Small intestine (tissue), 7 donors: ENCODE results near the gene KRT7. TPM values are rescaled to one million over a fixed set of nuclear protein-coding genes. Genes with fewer than 3 reads are reported as not detected.

Experiments used
- DNase-seq, 2 donors: peaks; one replicate each; pipeline versions ENCODE4 v3.0.0 to v3.0.0-alpha.2; 2013
- FAIRE-seq: peaks from 2 replicates; lab custom pipeline; 2012; peaks lifted over from hg19 to GRCh38; lab: Jason Lieb, UNC
- H3K27ac ChIP-seq, 3 donors: one replicate each; pipeline ENCODE4 v1.5.1; 2013; ENCODE audit warnings: low read length in 2 of 3, mild to moderate bottlenecking in 2 of 3, control low read depth in 1 of 3, inconsistent platforms in 1 of 3, low read depth in 1 of 3, moderate library complexity in 1 of 3
- H3K27me3 ChIP-seq, 3 donors: one replicate each; pipeline ENCODE4 v1.6.1; 2013; ENCODE audit warnings: low read length in 3 of 3, inconsistent platforms in 1 of 3; ENCODE audit not compliant: control insufficient read depth in 3 of 3, insufficient read depth in 3 of 3
- H3K36me3 ChIP-seq, 3 donors: one replicate each; pipeline ENCODE4 v1.6.1; 2013; ENCODE audit warnings: low read length in 3 of 3, inconsistent platforms in 1 of 3, low read depth in 1 of 3, mild to moderate bottlenecking in 1 of 3, moderate library complexity in 1 of 3; ENCODE audit not compliant: control insufficient read depth in 3 of 3, insufficient read depth in 2 of 3
- H3K4me1 ChIP-seq, 3 donors: one replicate each; pipeline ENCODE4 v1.6.1; 2013; ENCODE audit warnings: low read length in 2 of 3, inconsistent platforms in 1 of 3, low read depth in 1 of 3, mild to moderate bottlenecking in 1 of 3, moderate library complexity in 1 of 3; ENCODE audit not compliant: control insufficient read depth in 3 of 3, insufficient read depth in 2 of 3
- H3K4me3 ChIP-seq, 3 donors: one replicate each; pipeline ENCODE4 v1.5.1; 2013; ENCODE audit warnings: low read length in 3 of 3, control low read depth in 1 of 3, inconsistent platforms in 1 of 3, low read depth in 1 of 3, mild to moderate bottlenecking in 1 of 3, moderate library complexity in 1 of 3
- H3K9me3 ChIP-seq, 2 donors: one replicate each; pipeline ENCODE4 v1.6.1; 2013; ENCODE audit warnings: low read depth in 1 of 2, low read length in 1 of 2; ENCODE audit not compliant: control insufficient read depth in 2 of 2, insufficient read depth in 1 of 2
- WGBS, 3 donors: extraction: QIAGEN DNeasy Blood & Tissue Kit; methylation state at CpG; one replicate each; pipeline ENCODE4 v1.1.7; 2013; 5-methylcytosine and 5-hydroxymethylcytosine counted together
- polyA plus RNA-seq, 4 donors: library from polyadenylated mRNA; stranded (reverse) in 3 of 4; unstranded in 1 of 4; fragments of 200-250 nt in 3 of 4; fragments of 120-200 nt in 1 of 4; gene quantifications; one replicate each; pipeline versions ENCODE4 v1.2.1 to v1.2.3, GENCODE V29; 2013
- donor health status: healthy with polysubstance abuse.
- donor health status: control.
- donor health status: control.
- donor health status: Bipolar disorder and iron deficiency.
- donor health status: healthy.

KRT7 gene
- polyA plus RNA-seq, 4 donors: 2.2 to 10.1 (median 3.2) TPM

DNA sequence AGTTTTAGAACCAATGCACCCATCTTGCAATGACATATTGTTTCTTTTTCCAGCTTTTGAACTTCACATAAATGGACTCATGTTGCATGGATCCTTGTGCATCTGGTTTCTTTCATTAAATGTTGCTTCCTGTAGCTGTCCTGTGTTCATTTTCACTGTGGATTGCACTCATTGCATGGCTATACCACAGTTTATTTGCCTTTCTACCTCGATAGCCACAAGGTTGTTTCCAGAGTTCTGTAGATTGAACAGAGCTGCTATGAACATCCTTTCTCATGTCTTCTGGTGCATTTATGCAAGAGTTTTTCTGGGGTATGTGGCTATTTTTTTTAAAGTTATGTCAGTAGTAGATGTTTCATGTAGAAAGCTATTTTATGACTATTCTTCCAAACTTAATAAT lies 61.8 kb downstream of the KRT7 start:
- FAIRE-seq (no peak), DNase-seq (no peak)
- WGBS, 3 donors: 26 to 46% (median 41%) methylated on average over 1 of the region's 1 CpG
- Histone ChIP-seq H3K4me3 (no peak overlapping the region), H3K4me1 (no peaks in the 10 kb centered on the region), H3K27me3 (peaks cover 0 to 25% (median 7%) of the 10 kb centered on the region in 3 donors), H3K36me3 (no peaks in the 10 kb centered on the region), H3K9me3 (no peaks in the 10 kb centered on the region), H3K27ac (no peak overlapping the region)

GRCh38 chr12:52295663-52296062 lies 62.6 kb downstream of the KRT7 start:
- Histone ChIP-seq H3K4me3 (no peak overlapping the region), H3K27me3 (peaks cover 0 to 25% (median 7%) of the 10 kb centered on the region in 3 donors), H3K4me1 (no peaks in the 10 kb centered on the region), H3K9me3 (no peaks in the 10 kb centered on the region), H3K27ac (no peak overlapping the region), H3K36me3 (no peaks in the 10 kb centered on the region)
- no peak for DNase-seq
- WGBS, 3 donors: 77 to 90% (median 84%) methylated on average over 1 of the region's 1 CpG
- FAIRE-seq: no peak

- H3K4me1 ChIP-seq: no peaks in the 10 kb centered on the region
- H3K4me3 ChIP-seq: no peak overlapping the region
- H3K27ac ChIP-seq: no peak overlapping the region
- peaks cover 0 to 24% (median 7%) of the 10 kb centered on the region in 3 donors for H3K27me3 ChIP-seq
- no peak for FAIRE-seq
- 85 to 94% (median 87%) methylated on average over 5 of the region's 5 CpGs for WGBS, 3 donors
- H3K36me3 ChIP-seq: no peaks in the 10 kb centered on the region
- no peak for DNase-seq
- no peaks in the 10 kb centered on the region for H3K9me3 ChIP-seq
These were observed 63.7 kb downstream of the KRT7 start for GRCh38 chr12:52296572-52297215.

Other genes starting within 250 kb of the KRT7 start
- 10 to 100 TPM in 2 of 4 donors, 1 to 10 TPM in 2; 3.8 to 32.5 (median 10.1) TPM for gene TAMALIN, start 226.3 kb upstream of the KRT7 start, polyA plus RNA-seq
- 100 to 1,000 TPM in 1 of 4 donors, 10 to 100 TPM in 2, 1 to 10 TPM in 1; 6.7 to 100 (median 34.7) TPM for gene NR4A1, start 181.8 kb upstream of the KRT7 start, polyA plus RNA-seq
- 10 to 100 TPM; 26.7 to 65.1 (median 55.5) TPM for gene ATG101, start 163.3 kb upstream of the KRT7 start, polyA plus RNA-seq
- 1 to 10 TPM in 1 of 4 donors, under 1 TPM in 2, not detected in 1; 0.46 to 1.6 (median 0.80) TPM for gene SMIM41, start 153.5 kb upstream of the KRT7 start, polyA plus RNA-seq
- 1 to 10 TPM in 1 of 4 donors, under 1 TPM in 3; 0.13 to 3.2 (median 0.58) TPM for gene KRT80, start 41.2 kb upstream of the KRT7 start, polyA plus RNA-seq
- under 1 TPM in 3 of 4 donors, not detected in 1; 0.01 to 0.84 (median 0.54) TPM for gene KRT86, start 41.4 kb downstream of the KRT7 start, polyA plus RNA-seq
- gene KRT81, start 58.3 kb downstream of the KRT7 start, polyA plus RNA-seq: under 1 TPM in 1 of 4 donors, not detected in 3; 0.53 TPM
- under 1 TPM in 1 of 4 donors, not detected in 3; 0.03 TPM for gene KRT83, start 88.2 kb downstream of the KRT7 start, polyA plus RNA-seq
- under 1 TPM in 1 of 4 donors, not detected in 3; 0.03 TPM for gene KRT85, start 134.2 kb downstream of the KRT7 start, polyA plus RNA-seq
- gene KRT84, start 152.4 kb downstream of the KRT7 start, polyA plus RNA-seq: not detected
- gene KRT82, start 173.1 kb downstream of the KRT7 start, polyA plus RNA-seq: not detected
- gene KRT75, start 201.1 kb downstream of the KRT7 start, polyA plus RNA-seq: under 1 TPM in 1 of 4 donors, not detected in 3; 0.01 TPM
- gene KRT6B, start 218.9 kb downstream of the KRT7 start, polyA plus RNA-seq: under 1 TPM in 1 of 4 donors, not detected in 3; 0.67 TPM
- under 1 TPM in 1 of 4 donors, not detected in 3; 0.03 TPM for gene KRT6C, start 240.6 kb downstream of the KRT7 start, polyA plus RNA-seq